ENCODE data around the gene RBM46. TPM values are rescaled to one million over a fixed set of nuclear protein-coding genes. Genes with fewer than 3 reads are reported as not detected.
A peak's percentile ranks its signal among the peaks of the same experiment; 100 is the strongest.

Gene RBM46
- total RNA-seq, 2 donors from 2014 or later, result 0.49 to 1.1 TPM

DNA sequence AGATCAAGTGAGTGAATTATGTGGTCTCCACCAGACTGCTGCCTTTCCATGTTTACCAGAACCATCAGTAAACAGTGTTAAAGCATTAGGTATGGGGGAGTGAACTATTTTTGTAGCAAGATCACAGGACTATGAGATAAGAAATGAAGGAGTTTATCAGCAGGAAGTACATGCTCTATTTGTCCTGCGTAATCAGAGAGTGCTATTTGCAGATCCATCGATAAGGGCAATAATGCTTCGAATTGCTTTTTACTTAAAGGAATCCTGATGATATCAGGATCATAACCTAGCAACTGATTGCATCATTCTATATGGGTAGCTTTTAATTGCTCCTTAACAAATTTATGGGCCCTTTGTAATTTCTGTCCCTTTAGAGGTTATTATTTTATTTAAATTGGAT is 57.1 kb downstream of the RBM46 start:
- H3K27me3 Mint-ChIP-seq (ENCODE audit: insufficient read depth), result no peaks in the 10 kb centered on the region
- H3K4me3 ChIP-seq (ENCODE audit: low read length), result no peak overlapping the region
- H3K27ac ChIP-seq (ENCODE audit: low read depth, low read length), result no peak overlapping the region
- H3K36me3 ChIP-seq (ENCODE audit: control insufficient read depth, insufficient read depth, low read length), result no peaks in the 10 kb centered on the region
- H3K27ac Mint-ChIP-seq, result no peak overlapping the region
- H3K36me3 Mint-ChIP-seq (ENCODE audit: low read depth), result no peaks in the 10 kb centered on the region
- WGBS, 2 experiments (ENCODE audit: insufficient coverage in 1 of 2, insufficient read length in 1 of 2), result 95 to 96% methylated on average over 3 of the region's 3 CpGs
- DNase-seq, result no peak
- TF ChIP-seq, protein P1, sequence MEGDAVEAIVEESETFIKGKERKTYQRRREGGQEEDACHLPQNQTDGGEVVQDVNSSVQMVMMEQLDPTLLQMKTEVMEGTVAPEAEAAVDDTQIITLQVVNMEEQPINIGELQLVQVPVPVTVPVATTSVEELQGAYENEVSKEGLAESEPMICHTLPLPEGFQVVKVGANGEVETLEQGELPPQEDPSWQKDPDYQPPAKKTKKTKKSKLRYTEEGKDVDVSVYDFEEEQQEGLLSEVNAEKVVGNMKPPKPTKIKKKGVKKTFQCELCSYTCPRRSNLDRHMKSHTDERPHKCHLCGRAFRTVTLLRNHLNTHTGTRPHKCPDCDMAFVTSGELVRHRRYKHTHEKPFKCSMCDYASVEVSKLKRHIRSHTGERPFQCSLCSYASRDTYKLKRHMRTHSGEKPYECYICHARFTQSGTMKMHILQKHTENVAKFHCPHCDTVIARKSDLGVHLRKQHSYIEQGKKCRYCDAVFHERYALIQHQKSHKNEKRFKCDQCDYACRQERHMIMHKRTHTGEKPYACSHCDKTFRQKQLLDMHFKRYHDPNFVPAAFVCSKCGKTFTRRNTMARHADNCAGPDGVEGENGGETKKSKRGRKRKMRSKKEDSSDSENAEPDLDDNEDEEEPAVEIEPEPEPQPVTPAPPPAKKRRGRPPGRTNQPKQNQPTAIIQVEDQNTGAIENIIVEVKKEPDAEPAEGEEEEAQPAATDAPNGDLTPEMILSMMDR (conservative IDR thresholded peaks at IDR 0.05), result no peak
- no peaks in the 10 kb centered on the region for H3K9me3 Mint-ChIP-seq
- H3K4me3 Mint-ChIP-seq, result no peak overlapping the region
- H3K4me1 Mint-ChIP-seq, result peaks cover 17% of the 10 kb centered on the region
- no peaks in the 10 kb centered on the region for H3K4me1 ChIP-seq (ENCODE audit: control insufficient read depth, insufficient read depth, low read length)
- H3K9ac ChIP-seq (ENCODE audit: extremely low read depth, low read length, poor library complexity, severe bottlenecking), result no peak overlapping the region
- no peaks in the 10 kb centered on the region for H3K27me3 ChIP-seq (ENCODE audit: control insufficient read depth, insufficient read depth, low read length, poor library complexity, severe bottlenecking)
- H3K9me3 ChIP-seq (ENCODE audit: control insufficient read depth, low read length), result peaks cover 29% of the 10 kb centered on the region

DNA sequence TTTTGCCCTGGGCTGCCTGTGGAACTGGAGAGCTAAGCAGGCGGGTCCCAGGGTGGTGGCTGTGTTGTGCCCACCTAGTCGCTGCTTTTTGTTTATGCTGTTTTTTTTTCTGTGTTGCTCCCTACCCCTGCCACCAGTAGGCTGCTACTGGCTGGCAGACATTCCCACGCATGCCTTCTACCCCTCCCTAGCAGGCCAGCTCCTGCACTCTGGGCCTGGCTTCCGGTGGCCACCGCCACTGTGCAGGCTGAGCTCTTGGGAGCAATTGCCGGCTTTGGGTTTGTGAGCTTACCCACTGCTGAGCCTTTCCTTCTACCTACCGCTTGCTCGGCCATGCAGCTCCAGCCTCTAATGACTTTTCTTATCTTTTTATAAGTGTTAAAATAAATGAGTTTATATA is 57.6 kb downstream of the RBM46 start:
- TF ChIP-seq, protein P1 (conservative IDR thresholded peaks at IDR 0.05), result no peak
- no peak overlapping the region for H3K27ac Mint-ChIP-seq
- H3K36me3 ChIP-seq (ENCODE audit: control insufficient read depth, insufficient read depth, low read length), result no peaks in the 10 kb centered on the region
- no peak overlapping the region for H3K4me3 Mint-ChIP-seq
- DNase-seq, result no peak
- H3K27ac ChIP-seq (ENCODE audit: low read depth, low read length), result no peak overlapping the region
- no peaks in the 10 kb centered on the region for H3K4me1 ChIP-seq (ENCODE audit: control insufficient read depth, insufficient read depth, low read length)
- H3K36me3 Mint-ChIP-seq (ENCODE audit: low read depth), result no peaks in the 10 kb centered on the region
- H3K9ac ChIP-seq (ENCODE audit: extremely low read depth, low read length, poor library complexity, severe bottlenecking), result no peak overlapping the region
- no peaks in the 10 kb centered on the region for H3K27me3 ChIP-seq (ENCODE audit: control insufficient read depth, insufficient read depth, low read length, poor library complexity, severe bottlenecking)
- no peaks in the 10 kb centered on the region for H3K9me3 Mint-ChIP-seq
- H3K9me3 ChIP-seq (ENCODE audit: control insufficient read depth, low read length), result peaks cover 29% of the 10 kb centered on the region
- H3K4me1 Mint-ChIP-seq, result peaks cover 17% of the 10 kb centered on the region
- H3K27me3 Mint-ChIP-seq (ENCODE audit: insufficient read depth), result no peaks in the 10 kb centered on the region
- WGBS, 2 experiments (ENCODE audit: insufficient coverage in 1 of 2, insufficient read length in 1 of 2), result 93 to 96% methylated on average over 3 to 8 of the region's 8 CpGs
- no peak overlapping the region for H3K4me3 ChIP-seq (ENCODE audit: low read length)

DNA sequence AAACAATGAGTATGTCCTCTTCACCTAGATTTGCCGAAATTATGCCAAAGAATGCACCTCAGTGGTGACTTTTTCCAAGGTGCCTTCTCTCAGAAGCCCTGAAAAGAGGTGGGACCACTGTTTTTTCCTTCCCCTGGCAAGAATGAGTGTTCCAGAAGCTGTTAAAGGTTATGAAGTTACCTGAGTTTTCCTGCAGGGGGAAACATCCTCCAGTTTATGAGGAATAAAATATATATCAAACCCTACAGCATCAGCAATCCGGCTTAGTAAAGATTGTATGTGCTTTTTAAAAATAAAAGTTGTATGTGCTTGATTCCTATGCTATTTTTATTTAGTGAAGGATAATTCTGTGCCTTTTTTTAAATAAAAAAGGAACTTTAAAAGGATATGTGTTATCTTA is 73.3 kb downstream of the RBM46 start:
- WGBS, 2 experiments (ENCODE audit: insufficient coverage in 1 of 2, insufficient read length in 1 of 2), result 79 to 80% methylated on average over 1 to 2 of the region's 2 CpGs

More for the DNA sequence above, 73.3 kb downstream of the RBM46 start:
- Histone ChIP-seq H3K4me3 (ENCODE audit: low read length) (no peak overlapping the region), H3K36me3 (ENCODE audit: control insufficient read depth, insufficient read depth, low read length) (no peaks in the 10 kb centered on the region), H3K9ac (ENCODE audit: extremely low read depth, low read length, poor library complexity, severe bottlenecking) (no peak overlapping the region), H3K4me1 (ENCODE audit: control insufficient read depth, insufficient read depth, low read length) (peaks cover 9% of the 10 kb centered on the region), H3K9me3 (ENCODE audit: control insufficient read depth, low read length) (no peaks in the 10 kb centered on the region), H3K27me3 (ENCODE audit: control insufficient read depth, insufficient read depth, low read length, poor library complexity, severe bottlenecking) (no peaks in the 10 kb centered on the region), H3K27ac (ENCODE audit: low read depth, low read length) (no peak overlapping the region)
- Mint-ChIP-seq H3K4me1 (peaks cover 5% of the 10 kb centered on the region), H3K27me3 (ENCODE audit: insufficient read depth) (no peaks in the 10 kb centered on the region), H3K4me3 (no peak overlapping the region), H3K9me3 (no peaks in the 10 kb centered on the region), H3K27ac (no peak overlapping the region), H3K36me3 (ENCODE audit: low read depth) (no peaks in the 10 kb centered on the region)
- TF ChIP-seq, protein P1 (conservative IDR thresholded peaks at IDR 0.05), result peak; percentile 78
- DNase-seq, result no peak

All from endodermal cell (in vitro differentiated cells).